GM19455 (cell line): ENCODE results near the gene SMIM23.

Source experiments
- ATAC-seq: cut with Tn5 transposase; IDR thresholded peaks from one replicate; pipeline ENCODE4 v1.9.1; 2021; ENCODE audit not compliant: unreplicated experiment

SMIM23 gene

DNA sequence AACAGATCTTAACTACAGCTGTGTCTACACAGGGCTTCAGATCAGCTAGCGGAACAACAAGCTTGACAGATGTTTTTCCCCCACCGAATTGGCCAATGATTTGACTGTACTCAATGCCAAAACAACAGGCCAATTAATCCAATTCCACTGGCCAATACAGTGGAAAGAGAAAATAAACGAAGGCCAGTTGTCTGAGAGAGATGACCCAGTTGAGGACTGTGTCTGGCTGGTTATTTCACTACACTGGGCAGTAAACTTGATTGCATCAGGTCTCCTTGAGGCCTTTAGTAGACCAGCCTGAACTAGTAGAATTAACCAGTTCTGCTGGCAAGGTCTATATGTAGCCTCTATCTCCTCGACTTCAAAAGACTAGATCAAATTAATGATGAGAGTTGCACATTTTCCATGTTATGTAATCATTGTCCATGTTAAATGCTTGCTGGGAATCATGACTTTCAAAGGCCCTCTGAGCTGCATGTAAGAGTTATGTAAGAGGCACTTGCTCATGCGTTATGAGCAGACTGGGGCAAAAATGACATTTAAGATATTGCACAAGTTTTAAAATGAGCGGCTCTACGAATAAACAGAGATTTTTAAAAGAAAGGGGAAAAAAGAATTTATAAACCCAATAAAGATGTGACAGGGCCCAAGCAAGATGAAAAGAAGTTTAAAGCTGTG is 28.3 kb downstream of the SMIM23 start:
- no peak for ATAC-seq

- no peak for ATAC-seq
Measured at GRCh38 chr5:171816666-171817065, 31.0 kb downstream of the SMIM23 start.

DNA sequence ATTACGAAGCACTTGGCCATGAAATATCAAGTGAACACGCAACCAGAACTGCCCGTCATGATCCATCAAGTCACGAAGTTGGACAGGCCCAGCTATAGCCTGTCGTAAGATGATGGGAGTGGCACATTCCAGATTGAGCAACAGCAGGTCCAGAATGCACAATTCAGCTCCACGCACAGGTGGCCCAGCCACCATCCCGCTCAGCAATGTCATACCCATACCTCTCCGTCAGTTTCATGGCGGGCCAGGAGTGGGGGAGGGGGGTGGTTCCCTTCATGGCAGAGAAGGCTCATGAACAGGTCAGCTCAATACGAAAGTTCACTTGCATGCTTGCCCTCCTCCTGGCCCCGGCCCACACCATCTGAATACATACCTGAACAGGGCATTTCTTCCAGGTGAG is 34.9 kb downstream of the SMIM23 start:
- no peak for ATAC-seq

GRCh38 chr5:171821286-171821685 is 35.7 kb downstream of the SMIM23 start:
- no peak for ATAC-seq

GRCh38 chr5:171823269-171823668 is 37.7 kb downstream of the SMIM23 start:
- no peak for ATAC-seq

DNA sequence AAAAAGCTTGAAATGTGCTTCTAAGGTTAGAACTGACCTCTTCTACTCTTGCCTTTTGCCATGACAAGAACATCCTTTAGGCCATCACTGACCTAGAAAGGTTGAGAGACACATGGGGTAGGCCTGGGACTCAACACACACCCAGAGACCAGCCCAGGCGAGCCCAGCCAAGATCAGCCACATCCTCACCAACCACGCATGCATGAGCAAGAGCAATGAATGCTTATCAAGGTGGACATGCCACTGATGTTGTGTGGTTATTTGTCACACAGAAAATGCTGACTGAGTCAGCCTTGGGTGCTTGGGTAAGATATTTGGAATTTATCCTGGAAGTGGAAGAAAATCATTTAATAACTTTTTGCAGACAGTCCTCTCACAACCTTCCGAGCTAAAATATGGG is 39.4 kb downstream of the SMIM23 start:
- no peak for ATAC-seq

DNA sequence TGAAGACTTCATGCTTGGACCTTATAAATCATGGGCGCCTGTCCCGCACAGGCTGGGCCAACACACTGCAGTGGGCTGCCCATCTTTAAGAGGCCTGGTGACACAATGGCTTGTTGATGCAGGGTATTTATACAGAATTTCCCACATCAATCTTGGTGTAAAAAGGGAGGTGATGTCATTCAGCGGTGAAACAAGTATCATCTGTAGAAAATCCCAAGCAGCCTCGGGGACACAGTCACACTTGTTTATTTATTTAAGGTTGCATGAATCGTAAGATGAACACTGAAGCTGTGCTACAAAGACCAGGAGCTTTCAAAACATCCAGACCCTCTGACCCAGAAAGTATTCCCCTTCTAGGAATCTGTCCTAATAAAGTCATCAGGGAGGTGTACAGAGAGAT is 40.5 kb downstream of the SMIM23 start:
- no peak for ATAC-seq

- no peak for ATAC-seq
Measured at GRCh38 chr5:171827162-171827561, 41.5 kb downstream of the SMIM23 start.

DNA sequence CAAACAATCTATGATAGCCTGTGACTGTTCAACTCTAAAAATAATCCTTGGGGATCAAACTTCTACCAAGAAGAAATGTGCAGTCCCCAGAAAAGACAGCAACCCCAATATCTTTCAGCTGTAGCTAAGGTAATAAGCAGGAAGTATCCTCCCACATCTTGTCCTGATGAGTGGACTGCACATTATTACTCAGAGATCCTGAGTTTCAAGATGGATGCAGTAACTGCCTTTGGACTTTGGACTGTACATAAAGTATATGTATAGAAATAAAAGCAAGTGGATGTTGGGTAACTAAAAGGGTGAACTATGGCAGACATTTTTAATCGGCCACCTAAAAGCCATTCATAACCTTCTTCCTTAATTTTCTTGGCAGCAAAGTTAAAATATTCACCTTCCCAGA is 45.1 kb downstream of the SMIM23 start:
- ATAC-seq: no peak

DNA sequence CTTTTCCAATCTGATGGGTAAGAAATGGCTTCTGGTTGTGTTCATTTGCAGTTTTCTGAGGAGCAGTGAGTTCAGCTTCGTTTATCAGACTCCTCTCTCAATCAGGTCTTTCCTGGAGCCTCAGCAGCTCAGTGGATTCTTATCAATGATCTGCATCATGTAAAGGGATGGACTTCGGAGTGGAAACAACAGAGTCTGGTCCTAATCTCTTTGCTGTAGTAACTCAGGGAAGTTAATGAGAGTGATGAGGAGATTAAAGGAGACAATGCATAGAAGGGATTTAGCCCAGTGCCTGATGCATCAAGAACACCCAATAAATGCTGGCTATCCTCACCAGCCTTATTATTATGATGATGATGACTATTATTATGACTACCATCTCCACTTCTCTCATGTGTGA is 47.2 kb downstream of the SMIM23 start:
- ATAC-seq: no peak

DNA sequence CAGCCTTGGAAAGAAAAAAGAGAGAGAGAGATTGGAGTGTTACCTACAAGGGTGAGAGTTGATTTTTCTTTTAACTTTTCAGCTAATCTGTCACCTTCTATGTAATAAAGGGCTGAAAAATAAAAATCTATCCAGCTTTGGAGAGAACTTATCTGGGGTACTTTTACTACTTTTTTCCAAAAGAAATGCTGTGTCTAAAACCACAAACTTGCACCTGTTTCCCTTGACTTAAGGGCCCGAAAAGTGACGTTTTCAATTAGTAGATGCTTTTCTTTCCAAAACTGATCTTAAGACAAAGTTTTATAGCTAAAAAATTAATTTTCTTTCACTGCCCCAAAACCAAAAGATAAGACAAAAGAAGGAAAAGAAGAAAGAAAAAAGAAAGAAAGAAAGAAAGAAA is 48.8 kb downstream of the SMIM23 start:
- ATAC-seq: no peak

DNA sequence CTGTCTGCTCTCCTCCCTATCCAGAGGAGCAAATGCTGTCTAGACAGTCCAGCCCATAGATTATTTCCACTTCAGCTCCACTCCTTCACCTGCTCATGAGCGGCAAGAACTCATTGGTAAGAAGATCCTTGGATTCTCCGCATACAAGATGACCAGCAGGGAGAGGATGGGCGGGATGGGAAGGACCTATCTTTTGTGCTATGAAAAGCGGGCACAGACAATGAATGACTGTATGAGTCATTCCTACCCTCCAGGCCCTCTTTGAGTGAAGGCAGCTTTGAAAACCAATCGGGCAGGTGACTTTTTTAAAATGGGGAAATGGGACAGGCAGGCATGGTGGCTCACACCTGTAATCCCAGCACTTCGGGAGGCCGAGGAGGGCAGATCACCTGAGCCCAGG is 49.4 kb downstream of the SMIM23 start:
- no peak for ATAC-seq

- ATAC-seq: no peak
Measured at GRCh38 chr5:171837522-171837921, 51.9 kb downstream of the SMIM23 start.

DNA sequence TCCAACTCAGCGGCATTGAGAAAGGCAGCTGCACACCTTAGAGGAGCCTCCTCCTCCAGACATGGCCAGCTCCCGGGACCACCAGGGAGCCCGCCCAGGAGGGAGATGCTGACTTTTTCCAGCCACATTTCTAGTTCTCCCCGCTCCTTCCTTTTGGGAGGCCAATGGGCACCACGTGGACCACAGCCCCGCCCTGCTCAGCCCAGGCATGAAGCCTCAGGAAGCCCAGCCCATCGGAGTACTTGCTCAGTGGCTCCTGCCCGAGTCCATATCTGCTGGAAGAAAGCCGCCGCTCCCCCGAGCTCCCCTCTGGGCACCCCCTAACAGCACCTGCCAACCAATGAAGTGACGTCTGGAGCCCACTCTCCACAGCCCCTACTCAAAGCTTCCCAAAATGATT is 52.4 kb downstream of the SMIM23 start:
- ATAC-seq: no peak

- ATAC-seq: no peak
Measured at GRCh38 chr5:171839112-171839511, 53.5 kb downstream of the SMIM23 start.

DNA sequence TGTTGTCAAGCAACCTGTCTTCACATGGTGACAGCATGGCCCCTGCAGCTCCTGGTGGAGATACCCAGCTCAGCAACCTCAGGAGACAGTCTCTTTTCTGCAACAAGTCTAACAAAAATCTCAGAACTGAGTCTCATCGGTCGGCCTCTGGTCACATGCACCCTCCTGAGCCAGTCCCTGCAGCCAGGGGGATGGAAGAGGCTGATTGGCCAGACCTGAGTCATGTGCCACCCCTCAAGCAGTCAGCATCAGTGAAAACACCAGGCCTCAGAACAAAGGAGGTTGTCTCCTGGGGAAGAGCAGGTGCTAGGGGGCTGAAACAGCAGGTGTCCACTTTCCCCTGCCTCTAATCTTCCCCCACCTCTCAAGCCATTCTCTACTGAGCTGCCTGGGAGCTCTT is 54.4 kb downstream of the SMIM23 start:
- ATAC-seq: no peak
